OCI-LY7 (cell line): ENCODE results near the gene IGFN1. TPM values are rescaled to one million over a fixed set of nuclear protein-coding genes. Genes with fewer than 3 reads are reported as not detected.

Source experiments
- BruUV-seq: library from RNA; stranded (reverse); fragments of 400-500 nt; replicated peaks from 2 replicates; lab custom pipeline; 2021; lab: Mats Ljungman, UMichigan
- CTCF ChIA-PET: fragments of 300-600 bp; sonication (Branson Sonifier 250); formaldehyde crosslinking; loops from one replicate; lab custom pipeline; 2022; ENCODE audit warnings: antibody characterized with exemption; ENCODE audit not compliant: unreplicated experiment; lab: Charles Lee
- POLR2A ChIA-PET: fragments of 300-600 bp; sonication (Branson Sonifier 250); formaldehyde crosslinking; loops from one replicate; lab custom pipeline; 2022; ENCODE audit warnings: antibody characterized with exemption; lab: Charles Lee
- DNase-seq: peaks from one replicate; pipeline ENCODE4 v3.0.0-alpha.2; 2015; ENCODE audit warnings: low spot score
- H2AFZ ChIP-seq: fragments of 200-600 bp; sonication (generic), shearing (Covaris generic); 2 replicates; pipeline ENCODE4 v1.6.1; 2014; ENCODE audit warnings: mild to moderate bottlenecking, antibody characterized with exemption, low read length, moderate library complexity
- H3K27ac ChIP-seq: fragments of 200-600 bp; sonication (generic); 2 replicates; pipeline ENCODE4 v1.5.1; 2014; ENCODE audit warnings: mixed run types, low read depth, mild to moderate bottlenecking, moderate library complexity, low read length, inconsistent platforms; ENCODE audit not compliant: poor library complexity, severe bottlenecking
- H3K36me3 ChIP-seq: fragments of 200-600 bp; sonication (generic); 2 replicates; pipeline ENCODE4 v1.6.1; 2014; ENCODE audit warnings: mild to moderate bottlenecking, antibody characterized with exemption, low read length, moderate library complexity, mixed read lengths; ENCODE audit not compliant: insufficient read depth
- H3K4me1 ChIP-seq: fragments of 200-600 bp; sonication (generic); 2 replicates; pipeline ENCODE4 v1.5.1; 2014; ENCODE audit warnings: mild to moderate bottlenecking, low read length; ENCODE audit not compliant: insufficient read depth, poor library complexity, severe bottlenecking
- H3K4me2 ChIP-seq: fragments of 200-600 bp; sonication (generic); 2 replicates; pipeline ENCODE4 v1.6.1; 2014; ENCODE audit warnings: mild to moderate bottlenecking, low read length
- H3K4me3 ChIP-seq: fragments of 200-600 bp; sonication (generic); 2 replicates; pipeline ENCODE4 v1.5.1; 2014; ENCODE audit warnings: mild to moderate bottlenecking, low read depth, low read length; ENCODE audit not compliant: poor library complexity, severe bottlenecking
- H3K79me2 ChIP-seq: fragments of 200-600 bp; sonication (generic); 2 replicates; pipeline ENCODE4 v1.6.1; 2016; ENCODE audit warnings: low read depth, mild to moderate bottlenecking, low read length, moderate library complexity, mixed read lengths; ENCODE audit not compliant: insufficient read depth
- H3K9me2 ChIP-seq: fragments of 200-600 bp; sonication (generic); 2 replicates; pipeline ENCODE4 v1.6.1; 2016; ENCODE audit warnings: mild to moderate bottlenecking, low read length, mixed read lengths; ENCODE audit not compliant: insufficient read depth
- H3K9me3 ChIP-seq: fragments of 200-600 bp; sonication (generic); 2 replicates; pipeline ENCODE4 v1.6.1; 2014; ENCODE audit warnings: mild to moderate bottlenecking, mixed run types, low read length, mixed read lengths
- H4K20me1 ChIP-seq: fragments of 200-600 bp; sonication (generic); 2 replicates; pipeline ENCODE4 v1.6.1; 2014; ENCODE audit warnings: mild to moderate bottlenecking, antibody characterized with exemption, low read length, moderate library complexity, mixed read lengths; ENCODE audit not compliant: insufficient read depth
- CTCF ChIP-seq: fragments of 200-600 bp; sonication (generic); conservative IDR thresholded peaks from 2 replicates; pipeline ENCODE4 v1.5.1; 2014; ENCODE audit warnings: mild to moderate bottlenecking, antibody characterized with exemption, low read length, moderate library complexity, mixed read lengths
- EZH2phosphoT487 ChIP-seq: fragments of 200-600 bp; sonication (generic); IDR thresholded peaks from 2 replicates; pipeline ENCODE4 v1.6.1; 2018; ENCODE audit warnings: low read depth, borderline replicate concordance, mild to moderate bottlenecking, mixed run types, antibody characterized with exemption, low read length, moderate library complexity, mixed read lengths
- intact Hi-C: fragments of 100-400 bp; cut with micrococcal nuclease; formaldehyde crosslinking; loops from one replicate; pipeline ENCODE4 v1.10.0; 2022; ENCODE audit not compliant: unreplicated experiment
- total RNA-seq, 2 experiments: library from RNA; depleted of rRNA in 1 of 2; stranded (reverse); fragments of >200 nt in 1 of 2; shearing (Covaris generic) in 1 of 2; gene quantifications; 2 replicates each; pipeline ENCODE4 v1.2.3, GENCODE V29; 2014 to 2022

IGFN1 gene
- total RNA-seq, 2 experiments from 2014 or later, result not detected

GRCh38 chr1:201186192-201186591 is 4.4 kb upstream of the IGFN1 start:
- CTCF ChIA-PET, result no interaction called here
- H3K4me2 ChIP-seq, result no peak overlapping the region

GRCh38 chr1:201189085-201189484 is 1.5 kb upstream of the IGFN1 start:
- CTCF ChIA-PET, result no interaction called here
- DNase-seq, result no peak
- H3K9me2 ChIP-seq, result no peaks in the 10 kb centered on the region
- H3K4me2 ChIP-seq, result no peak overlapping the region
- H3K36me3 ChIP-seq, result no peaks in the 10 kb centered on the region
- no peaks in the 10 kb centered on the region for H3K79me2 ChIP-seq
- H4K20me1 ChIP-seq, result no peaks in the 10 kb centered on the region
- BruUV-seq, result no TSS peak
- H3K4me1 ChIP-seq, result no peaks in the 10 kb centered on the region
- intact Hi-C loops, result no loop called here
- TF ChIP-seq CTCF (no peak), EZH2phosphoT487 (no peak)
- POLR2A ChIA-PET, result no interaction called here
- H3K9me3 ChIP-seq, result no peaks in the 10 kb centered on the region
- H3K27ac ChIP-seq, result no peak overlapping the region
- no peak overlapping the region for H3K4me3 ChIP-seq
- H2AFZ ChIP-seq, result no peak overlapping the region

More at GRCh38 chr1:201186192-201186591, 4.4 kb upstream of the IGFN1 start:
- Histone ChIP-seq H2AFZ (no peak overlapping the region), H3K79me2 (no peaks in the 10 kb centered on the region), H4K20me1 (no peaks in the 10 kb centered on the region), H3K4me1 (no peaks in the 10 kb centered on the region), H3K9me3 (no peaks in the 10 kb centered on the region), H3K4me3 (no peak overlapping the region), H3K36me3 (no peaks in the 10 kb centered on the region), H3K9me2 (no peaks in the 10 kb centered on the region), H3K27ac (no peak overlapping the region)
- TF ChIP-seq EZH2phosphoT487 (no peak), CTCF (no peak)
- BruUV-seq, result no TSS peak
- intact Hi-C loops, result no loop called here
- no peak for DNase-seq
- POLR2A ChIA-PET, result interaction anchor here (1.0 kb wide), 1 partner anchor 15 kb away, joined by 4 read pairs; no protein-coding TSS in a partner anchor

DNA sequence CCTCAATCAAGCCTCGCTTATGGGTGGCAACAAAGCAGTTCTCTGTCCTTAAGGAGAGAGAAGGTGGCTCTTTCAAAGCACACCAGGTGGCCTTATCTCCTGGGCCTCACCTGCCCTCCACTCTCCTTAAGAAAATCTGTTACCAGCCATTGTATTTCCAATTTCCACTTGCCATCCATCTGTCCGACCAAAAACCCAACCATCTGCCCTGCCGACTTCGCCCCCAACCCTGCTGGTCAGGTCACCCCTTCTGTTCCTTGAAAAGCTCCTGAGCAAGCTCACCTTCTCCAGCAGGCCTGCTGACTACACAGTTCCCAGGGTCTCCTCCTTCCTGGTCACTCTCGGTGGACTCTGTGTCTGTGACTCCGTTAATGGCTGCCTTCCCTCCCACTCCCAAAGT is 619 bp upstream of the IGFN1 start:
- Histone ChIP-seq H3K9me3 (no peaks in the 10 kb centered on the region), H3K27ac (no peak overlapping the region), H2AFZ (no peak overlapping the region), H3K4me3 (no peak overlapping the region), H3K79me2 (no peaks in the 10 kb centered on the region), H4K20me1 (no peaks in the 10 kb centered on the region), H3K4me1 (no peaks in the 10 kb centered on the region), H3K36me3 (no peaks in the 10 kb centered on the region), H3K4me2 (no peak overlapping the region), H3K9me2 (no peaks in the 10 kb centered on the region)
- intact Hi-C loops, result no loop called here
- no peak for DNase-seq
- ChIA-PET POLR2A (no interaction called here), CTCF (no interaction called here)
- no TSS peak for BruUV-seq
- TF ChIP-seq CTCF (no peak), EZH2phosphoT487 (no peak)
